IPS-18c (cell line): ENCODE data around the gene CD180.

ENCODE experiments used
- H3K4me3 ChIP-seq: 2 replicates; pipeline ENCODE4 v1.7.0; 2013; ENCODE audit warnings: low read depth, mild to moderate bottlenecking, low read length, moderate library complexity; ENCODE audit not compliant: insufficient read depth
- H3K9me3 ChIP-seq: one replicate; pipeline ENCODE4 v1.6.1; 2013; ENCODE audit warnings: mild to moderate bottlenecking, low read length, moderate library complexity; ENCODE audit not compliant: control insufficient read depth, insufficient read depth

The CD180 gene

GRCh38 chr5:67215519-67216471, 19.2 kb upstream of the CD180 start:
- no peak overlapping the region for H3K4me3 ChIP-seq

GRCh38 chr5:67214707-67215447, 18.3 kb upstream of the CD180 start:
- Histone ChIP-seq H3K4me3 (no peak overlapping the region), H3K9me3 (no peaks in the 10 kb centered on the region)

More at GRCh38 chr5:67215519-67216471, 19.2 kb upstream of the CD180 start:
- H3K9me3 ChIP-seq = no peaks in the 10 kb centered on the region

- no peaks in the 10 kb centered on the region for H3K9me3 ChIP-seq
- no peak overlapping the region for H3K4me3 ChIP-seq
These were observed 17.4 kb upstream of the CD180 start for GRCh38 chr5:67214036-67214435.

GRCh38 chr5:67211926-67212325, 15.3 kb upstream of the CD180 start:
- no peak overlapping the region for H3K4me3 ChIP-seq
- no peaks in the 10 kb centered on the region for H3K9me3 ChIP-seq

GRCh38 chr5:67209141-67209771, 12.7 kb upstream of the CD180 start:
- H3K9me3 ChIP-seq = no peaks in the 10 kb centered on the region
- H3K4me3 ChIP-seq = no peak overlapping the region

- Histone ChIP-seq H3K4me3 (no peak overlapping the region), H3K9me3 (no peaks in the 10 kb centered on the region)
These were observed 11.8 kb upstream of the CD180 start for GRCh38 chr5:67208403-67208802.

GRCh38 chr5:67206929-67207328, 10.3 kb upstream of the CD180 start:
- no peaks in the 10 kb centered on the region for H3K9me3 ChIP-seq
- H3K4me3 ChIP-seq = no peak overlapping the region

- no peak overlapping the region for H3K4me3 ChIP-seq
These were observed 9.9 kb upstream of the CD180 start for GRCh38 chr5:67206461-67206860.

GRCh38 chr5:67205981-67206380, 9.4 kb upstream of the CD180 start:
- no peak overlapping the region for H3K4me3 ChIP-seq
- H3K9me3 ChIP-seq = no peaks in the 10 kb centered on the region

More at GRCh38 chr5:67206461-67206860, 9.9 kb upstream of the CD180 start:
- H3K9me3 ChIP-seq = no peaks in the 10 kb centered on the region

GRCh38 chr5:67204821-67205220, 8.2 kb upstream of the CD180 start:
- Histone ChIP-seq H3K4me3 (no peak overlapping the region), H3K9me3 (no peaks in the 10 kb centered on the region)

- Histone ChIP-seq H3K4me3 (no peak overlapping the region), H3K9me3 (no peaks in the 10 kb centered on the region)
These were observed 7.1 kb upstream of the CD180 start for GRCh38 chr5:67203701-67204074.

- no peak overlapping the region for H3K4me3 ChIP-seq
- H3K9me3 ChIP-seq = no peaks in the 10 kb centered on the region
These were observed 6.2 kb upstream of the CD180 start for GRCh38 chr5:67202828-67203227.

GRCh38 chr5:67201897-67202549, 5.4 kb upstream of the CD180 start:
- Histone ChIP-seq H3K9me3 (no peaks in the 10 kb centered on the region), H3K4me3 (no peak overlapping the region)

- no peaks in the 10 kb centered on the region for H3K9me3 ChIP-seq
- no peak overlapping the region for H3K4me3 ChIP-seq
These were observed 4.4 kb upstream of the CD180 start for GRCh38 chr5:67200809-67201562.

GRCh38 chr5:67199859-67200258, 3.3 kb upstream of the CD180 start:
- H3K4me3 ChIP-seq = no peak overlapping the region

GRCh38 chr5:67198917-67199316, 2.3 kb upstream of the CD180 start:
- H3K4me3 ChIP-seq = no peak overlapping the region
- H3K9me3 ChIP-seq = no peaks in the 10 kb centered on the region

More at GRCh38 chr5:67199859-67200258, 3.3 kb upstream of the CD180 start:
- H3K9me3 ChIP-seq = no peaks in the 10 kb centered on the region

GRCh38 chr5:67197536-67197935, 937 bp upstream of the CD180 start:
- H3K4me3 ChIP-seq = no peak overlapping the region

More at GRCh38 chr5:67197536-67197935, 937 bp upstream of the CD180 start:
- H3K9me3 ChIP-seq = no peaks in the 10 kb centered on the region
